ENCODE measurements around the gene PRPF19. TPM values are rescaled to one million over a fixed set of nuclear protein-coding genes. Genes with fewer than 3 reads are reported as not detected.

Gene PRPF19
- total RNA-seq, 1 donor from 2014 or later, result 58.1 TPM

GRCh38 chr11:60918251-60918938 is 12.0 kb upstream of the PRPF19 start:
- no peaks in the 10 kb centered on the region for H3K9me3 ChIP-seq
- peaks cover 46% of the 10 kb centered on the region for H3K4me1 ChIP-seq
- no peak for ATAC-seq
- H3K36me3 ChIP-seq, result peaks cover 36% of the 10 kb centered on the region
- no peaks in the 10 kb centered on the region for H3K27me3 ChIP-seq (ENCODE audit: low read depth)
- no peak overlapping the region for H3K4me3 ChIP-seq
- no peak overlapping the region for H3K27ac ChIP-seq
- DNase-seq, result no peak
- intact Hi-C loops (cut with DNase I), result no loop called here
- TF ChIP-seq CTCF (IDR thresholded peaks at IDR 0.05), result no peak

- Histone ChIP-seq H3K4me3 (no peak overlapping the region), H3K27ac (no peak overlapping the region), H3K36me3 (peaks cover 27% of the 10 kb centered on the region), H3K27me3 (ENCODE audit: low read depth) (no peaks in the 10 kb centered on the region), H3K4me1 (peaks cover 58% of the 10 kb centered on the region), H3K9me3 (no peaks in the 10 kb centered on the region)
- DNase-seq (no peak), ATAC-seq (no peak)
- no peak for TF ChIP-seq CTCF (IDR thresholded peaks at IDR 0.05)
- intact Hi-C loops (cut with DNase I), result no loop called here
Observed at GRCh38 chr11:60917267-60917666, 10.9 kb upstream of the PRPF19 start.

- no peak overlapping the region for H3K27ac ChIP-seq
- intact Hi-C loops (cut with DNase I), result no loop called here
Observed at GRCh38 chr11:60916669-60917206, 10.4 kb upstream of the PRPF19 start.

GRCh38 chr11:60915248-60915914 is 9.0 kb upstream of the PRPF19 start:
- peak overlapping the region; percentile 94 for H3K27ac ChIP-seq
- DNase-seq, result peak; percentile 76
- H3K4me1 ChIP-seq, result peaks cover 70% of the 10 kb centered on the region
- peak overlapping the region; percentile 97 for H3K4me3 ChIP-seq
- peak; percentile 68 to 70 for ATAC-seq
- peak; percentile 35 for TF ChIP-seq CTCF (IDR thresholded peaks at IDR 0.05)
- no peaks in the 10 kb centered on the region for H3K9me3 ChIP-seq
- peaks cover 8% of the 10 kb centered on the region for H3K36me3 ChIP-seq
- H3K27me3 ChIP-seq (ENCODE audit: low read depth), result no peaks in the 10 kb centered on the region
- intact Hi-C loops (cut with DNase I), result no loop called here

More at GRCh38 chr11:60916669-60917206, 10.4 kb upstream of the PRPF19 start:
- Histone ChIP-seq H3K4me3 (no peak overlapping the region), H3K4me1 (peaks cover 58% of the 10 kb centered on the region), H3K36me3 (peaks cover 22% of the 10 kb centered on the region), H3K27me3 (ENCODE audit: low read depth) (no peaks in the 10 kb centered on the region), H3K9me3 (no peaks in the 10 kb centered on the region)
- ATAC-seq (no peak), DNase-seq (no peak)
- no peak for TF ChIP-seq CTCF (IDR thresholded peaks at IDR 0.05)

GRCh38 chr11:60914633-60915247 is 8.4 kb upstream of the PRPF19 start:
- Histone ChIP-seq H3K4me1 (peaks cover 67% of the 10 kb centered on the region), H3K9me3 (no peaks in the 10 kb centered on the region), H3K27ac (peak overlapping the region; percentile 94), H3K27me3 (ENCODE audit: low read depth) (no peaks in the 10 kb centered on the region), H3K4me3 (peak overlapping the region; percentile 97), H3K36me3 (peaks cover 2% of the 10 kb centered on the region)
- intact Hi-C loops (cut with DNase I), result no loop called here
- DNase-seq (no peak), ATAC-seq (peak; percentile 62)
- no peak for TF ChIP-seq CTCF (IDR thresholded peaks at IDR 0.05)

Data from lower lobe of right lung (tissue), 2 donors.